Endothelial cell of umbilical vein (primary cell): ENCODE data around the gene PPP1R1A. TPM values are rescaled to one million over a fixed set of nuclear protein-coding genes. Genes with fewer than 3 reads are reported as not detected.

ENCODE experiments used
- BruUV-seq: library from RNA; stranded (reverse); fragments of 400-500 nt; replicated peaks from 2 replicates; lab custom pipeline; 2021; lab: Mats Ljungman, UMichigan
- CTCF ChIA-PET: fragments of 300-600, 350-600 bp; sonication (Branson Sonifier 250); formaldehyde crosslinking; loops from one replicate; lab custom pipeline; 2021; ENCODE audit warnings: antibody characterized with exemption, inconsistent platforms; lab: Charles Lee
- POLR2A ChIA-PET: fragments of 300-600, 350-600 bp; sonication (Branson Sonifier 250); formaldehyde crosslinking; loops from one replicate; lab custom pipeline; 2021; ENCODE audit warnings: antibody characterized with exemption, inconsistent platforms; lab: Charles Lee
- DNase-seq: peaks from one replicate; pipeline ENCODE4 v3.0.0-alpha.2; 2011; ENCODE audit warnings: low read depth, low spot score
- FAIRE-seq: peaks from 2 replicates; lab custom pipeline; 2011; peaks lifted over from hg19 to GRCh38; lab: Jason Lieb, UNC
- H2AFZ ChIP-seq: 2 replicates; pipeline ENCODE4 v1.6.0; 2012; ENCODE audit warnings: low read depth, low read length, control low read depth, inconsistent platforms
- H3K27ac ChIP-seq: 2 replicates; pipeline ENCODE4 v1.5.1; 2011; ENCODE audit warnings: low read depth, mild to moderate bottlenecking, control low read depth, low read length, moderate library complexity; ENCODE audit not compliant: insufficient read depth
- H3K27me3 ChIP-seq, 2 experiments: 2 replicates each; pipeline versions ENCODE4 v1.6.0 to v1.6.1; 2011; ENCODE audit warnings: low read length in 2 of 2, mixed read lengths in 1 of 2; ENCODE audit not compliant: control insufficient read depth in 2 of 2, insufficient read depth in 2 of 2
- H3K36me3 ChIP-seq, 2 experiments: 2 replicates in 1 of 2; 3 replicates in 1 of 2; pipeline ENCODE4 v1.5.1; 2011; ENCODE audit warnings: low read length in 2 of 2, mild to moderate bottlenecking in 1 of 2, moderate library complexity in 1 of 2; ENCODE audit not compliant: control insufficient read depth in 2 of 2, insufficient read depth in 2 of 2; ENCODE audit errors: extremely low read depth in 1 of 2
- H3K4me1 ChIP-seq: 3 replicates; pipeline ENCODE4 v1.5.1; 2011; ENCODE audit warnings: mild to moderate bottlenecking, low read length; ENCODE audit not compliant: control insufficient read depth, insufficient read depth; ENCODE audit errors: extremely low read depth
- H3K4me2 ChIP-seq: 2 replicates; pipeline ENCODE4 v1.6.1; 2011; ENCODE audit warnings: low read length, control low read depth, mixed read lengths; ENCODE audit not compliant: insufficient read depth
- H3K4me3 ChIP-seq, 3 experiments: fragments of 200-600 bp in 1 of 3; sonication (generic), shearing (Covaris generic) in 1 of 3; replicated peaks in 1 of 3; 2 replicates each; pipeline ENCODE4 v1.5.1; 2011 to 2016; ENCODE audit warnings: control low read depth in 3 of 3, low read length in 3 of 3, mild to moderate bottlenecking in 2 of 3, inconsistent platforms in 1 of 3, low read depth in 1 of 3, moderate library complexity in 1 of 3; ENCODE audit not compliant: insufficient read depth in 1 of 3
- H3K79me2 ChIP-seq: 2 replicates; pipeline ENCODE4 v1.6.0; 2012; ENCODE audit warnings: low read length, inconsistent platforms; ENCODE audit not compliant: control insufficient read depth, insufficient read depth
- H3K9ac ChIP-seq: replicated peaks from 2 replicates; pipeline ENCODE3; 2011; ENCODE audit warnings: low read length, control low read depth; ENCODE audit not compliant: insufficient read depth; ENCODE audit errors: extremely low read depth
- H3K9me1 ChIP-seq: replicated peaks from 3 replicates; pipeline ENCODE4 v1.6.0; 2011; ENCODE audit warnings: mild to moderate bottlenecking, low read length; ENCODE audit not compliant: control insufficient read depth, insufficient read depth; ENCODE audit errors: extremely low read depth
- H3K9me3 ChIP-seq: replicated peaks from 2 replicates; pipeline ENCODE4 v1.5.1; 2012; ENCODE audit warnings: low read length, inconsistent platforms; ENCODE audit not compliant: control insufficient read depth, insufficient read depth
- H4K20me1 ChIP-seq: replicated peaks from 2 replicates; pipeline ENCODE3; 2011; ENCODE audit warnings: mild to moderate bottlenecking, low read length; ENCODE audit not compliant: control insufficient read depth, insufficient read depth; ENCODE audit errors: extremely low read depth
- EZH2 ChIP-seq: IDR thresholded peaks from 2 replicates; pipeline ENCODE4 v1.6.1; 2012; ENCODE audit warnings: borderline replicate concordance, low read depth, mild to moderate bottlenecking, moderate library complexity, low read length, inconsistent platforms; ENCODE audit not compliant: severe bottlenecking
- FOS ChIP-seq: IDR thresholded peaks from 2 replicates; pipeline ENCODE4 v1.6.1; 2011; ENCODE audit warnings: mild to moderate bottlenecking, low read length, moderate library complexity, borderline replicate concordance; ENCODE audit not compliant: insufficient read depth
- JUN ChIP-seq: IDR thresholded peaks from 2 replicates; pipeline ENCODE4 v1.6.1; 2011; ENCODE audit warnings: borderline replicate concordance, low read depth; ENCODE audit not compliant: insufficient read length, insufficient read depth
- dilution Hi-C: fragments of 300-500 bp; cut with MboI; formaldehyde crosslinking; loops from one replicate; pipeline ENCODE4 v1.15.0; 2019; ENCODE audit warnings: low sequenced_read_pairs; ENCODE audit not compliant: extremely low pct_ligation_motif_present
- intact Hi-C: fragments of 100-400 bp; cut with micrococcal nuclease; formaldehyde crosslinking; loops from one replicate; pipeline ENCODE4 v1.10.0; 2022
- polyA plus RNA-seq, 4 experiments: library from polyadenylated mRNA; depleted of rRNA in 3 of 4; stranded (reverse) in 3 of 4; unstranded in 1 of 4; fragments of >200 nt; gene quantifications; 2 replicates each; pipeline versions ENCODE4 v1.2.1 to v1.2.3, GENCODE V29; 2011 to 2012; ENCODE audit warnings: missing spikeins in 1 of 4
- total RNA-seq: library from RNA; stranded (reverse); gene quantifications from 2 replicates; pipeline ENCODE4 v1.2.3, GENCODE V29; 2021
- TF ChIP-seq, protein P1 (sequence below), 2 donors: IDR thresholded peaks; 1 replicate in 1 of 2; 2 replicates in 1 of 2; pipeline ENCODE4 v1.5.1; 2011; ENCODE audit warnings: low read length in 2 of 2, mild to moderate bottlenecking in 2 of 2, moderate library complexity in 2 of 2, control low read depth in 1 of 2, inconsistent platforms in 1 of 2, low read depth in 1 of 2; ENCODE audit not compliant: insufficient read depth in 1 of 2; ENCODE audit errors: extremely low read depth in 1 of 2

The PPP1R1A gene
- total and polyA plus RNA-seq, 2 donors (not counting 3 experiments of a cell fraction or from before 2014, with no cell fraction given): not detected

DNA sequence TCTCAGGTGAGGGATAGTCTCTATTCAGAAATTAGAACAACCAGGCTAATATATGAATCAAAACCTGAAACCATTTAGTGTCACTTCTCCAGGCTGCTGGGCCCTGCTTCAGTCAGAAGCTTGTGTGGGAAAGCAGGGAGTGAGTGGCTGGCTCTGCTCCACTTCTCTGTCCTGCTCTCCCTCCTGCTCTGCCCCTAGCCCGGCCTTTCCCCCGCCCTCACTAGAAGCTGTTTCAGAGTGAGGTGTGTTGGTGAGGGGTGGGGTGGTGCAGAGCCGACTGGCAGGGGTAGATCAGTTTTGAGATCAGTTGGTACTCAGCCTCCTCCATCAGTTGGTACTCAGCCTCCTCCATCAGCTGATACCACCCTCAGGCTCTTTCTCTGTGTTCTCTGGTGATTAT is 7.0 kb upstream of the PPP1R1A start:
- no peak for TF ChIP-seq EZH2
- no peaks in the 10 kb centered on the region for H3K79me2 ChIP-seq
- dilution Hi-C loops (no loop called here), intact Hi-C loops (loop anchor here (5.0 kb wide), 1 partner anchor 362 kb away; no protein-coding TSS in a partner anchor)
- no peak overlapping the region for H2AFZ ChIP-seq
- no peak overlapping the region for H3K4me3 ChIP-seq
- BruUV-seq: no TSS peak
- H3K27ac ChIP-seq: no peak overlapping the region
- no peak overlapping the region for H3K9ac ChIP-seq
- no peak for DNase-seq
- peaks cover 25 to 27% of the 10 kb centered on the region in 2 experiments for H3K27me3 ChIP-seq
- POLR2A ChIA-PET: no interaction called here
- H3K36me3 ChIP-seq: no peaks in the 10 kb centered on the region
- no peaks in the 10 kb centered on the region for H3K9me1 ChIP-seq
- no peaks in the 10 kb centered on the region for H4K20me1 ChIP-seq
- H3K4me2 ChIP-seq: no peak overlapping the region
- no peak for FAIRE-seq
- no peaks in the 10 kb centered on the region for H3K9me3 ChIP-seq
- no peaks in the 10 kb centered on the region for H3K4me1 ChIP-seq
- CTCF ChIA-PET: interaction anchor here (0.8 to 2.2 kb wide), 10 partner anchors 9 to 120 kb away, joined by 3 to 19 read pairs (median 4); no protein-coding TSS in a partner anchor

DNA sequence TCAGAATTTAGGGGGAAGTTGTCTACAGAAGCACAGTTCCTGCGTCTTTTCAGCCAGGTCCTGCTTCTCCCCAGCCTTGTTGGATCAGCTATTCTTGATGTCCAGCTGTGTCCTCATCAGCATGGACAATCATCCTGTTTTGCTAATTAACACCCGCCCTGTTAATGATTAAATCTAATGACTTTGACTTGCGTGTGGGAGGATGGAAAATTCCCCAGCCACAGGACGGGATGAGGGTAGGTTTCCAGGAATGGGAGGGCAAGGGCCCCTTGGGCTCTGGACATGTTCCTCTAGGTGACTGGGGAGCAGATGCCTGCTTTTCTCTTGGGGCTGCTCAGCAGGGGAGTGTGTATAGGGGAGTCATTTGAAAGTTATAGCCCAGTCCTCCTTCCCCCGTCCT is 5.3 kb upstream of the PPP1R1A start:
- no peak overlapping the region for H3K9ac ChIP-seq
- no peak overlapping the region for H2AFZ ChIP-seq
- H3K4me2 ChIP-seq: no peak overlapping the region
- FAIRE-seq: no peak
- TF ChIP-seq FOS (no peak), JUN (no peak)
- TF ChIP-seq, protein P1, sequence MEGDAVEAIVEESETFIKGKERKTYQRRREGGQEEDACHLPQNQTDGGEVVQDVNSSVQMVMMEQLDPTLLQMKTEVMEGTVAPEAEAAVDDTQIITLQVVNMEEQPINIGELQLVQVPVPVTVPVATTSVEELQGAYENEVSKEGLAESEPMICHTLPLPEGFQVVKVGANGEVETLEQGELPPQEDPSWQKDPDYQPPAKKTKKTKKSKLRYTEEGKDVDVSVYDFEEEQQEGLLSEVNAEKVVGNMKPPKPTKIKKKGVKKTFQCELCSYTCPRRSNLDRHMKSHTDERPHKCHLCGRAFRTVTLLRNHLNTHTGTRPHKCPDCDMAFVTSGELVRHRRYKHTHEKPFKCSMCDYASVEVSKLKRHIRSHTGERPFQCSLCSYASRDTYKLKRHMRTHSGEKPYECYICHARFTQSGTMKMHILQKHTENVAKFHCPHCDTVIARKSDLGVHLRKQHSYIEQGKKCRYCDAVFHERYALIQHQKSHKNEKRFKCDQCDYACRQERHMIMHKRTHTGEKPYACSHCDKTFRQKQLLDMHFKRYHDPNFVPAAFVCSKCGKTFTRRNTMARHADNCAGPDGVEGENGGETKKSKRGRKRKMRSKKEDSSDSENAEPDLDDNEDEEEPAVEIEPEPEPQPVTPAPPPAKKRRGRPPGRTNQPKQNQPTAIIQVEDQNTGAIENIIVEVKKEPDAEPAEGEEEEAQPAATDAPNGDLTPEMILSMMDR (IDR thresholded peaks at IDR 0.05; ENCODE audit: extremely low read depth in 1 of 2, insufficient read depth in 1 of 2, low read depth in 1 of 2, low read length in 2 of 2): no peak
- peaks cover 40 to 42% of the 10 kb centered on the region in 2 experiments for H3K27me3 ChIP-seq
- no peaks in the 10 kb centered on the region for H4K20me1 ChIP-seq
- no peak overlapping the region for H3K27ac ChIP-seq
- ChIA-PET POLR2A (interaction anchor here (0.7 kb wide), 1 partner anchor 598 kb away, joined by 3 read pairs; no protein-coding TSS in a partner anchor), CTCF (interaction anchor here (0.6 to 2.8 kb wide), 4 partner anchors 11 to 29 kb away, joined by 3 to 27 read pairs (median 6); no protein-coding TSS in a partner anchor)
- no peak overlapping the region for H3K4me3 ChIP-seq
- dilution Hi-C loops: no loop called here
- no TSS peak for BruUV-seq
- no peaks in the 10 kb centered on the region for H3K9me1 ChIP-seq
- intact Hi-C loops: no loop called here
- no peaks in the 10 kb centered on the region for H3K4me1 ChIP-seq
- no peaks in the 10 kb centered on the region for H3K9me3 ChIP-seq
- DNase-seq: no peak
- H3K36me3 ChIP-seq: no peaks in the 10 kb centered on the region
- no peaks in the 10 kb centered on the region for H3K79me2 ChIP-seq
